H9 (cell line): Measurements from ENCODE around the gene UBN1. TPM values are rescaled to one million over a fixed set of nuclear protein-coding genes. Genes with fewer than 3 reads are reported as not detected.

Experiments used
- DNase-seq: peaks from one replicate; pipeline ENCODE4 v3.0.0-alpha.2; 2017
- H2AFZ ChIP-seq: one replicate; pipeline ENCODE4 v1.6.1; 2013; ENCODE audit warnings: mild to moderate bottlenecking, low read length, control low read depth, moderate library complexity
- H2AK5ac ChIP-seq: 2 replicates; pipeline ENCODE4 v1.6.1; 2013; ENCODE audit warnings: low read length, control low read depth, mixed read lengths; ENCODE audit not compliant: insufficient read length
- H2BK120ac ChIP-seq: one replicate; pipeline ENCODE4 v1.6.1; 2013; ENCODE audit warnings: low read depth, mild to moderate bottlenecking, low read length, control low read depth, inconsistent platforms; ENCODE audit not compliant: poor library complexity, severe bottlenecking
- H2BK12ac ChIP-seq: 2 replicates; pipeline ENCODE4 v1.6.1; 2013; ENCODE audit warnings: low read length, control low read depth, mixed read lengths, low read depth; ENCODE audit not compliant: insufficient read length
- H2BK15ac ChIP-seq: 2 replicates; pipeline ENCODE4 v1.6.1; 2013; ENCODE audit warnings: low read depth, low read length, control low read depth
- H2BK20ac ChIP-seq: one replicate; pipeline ENCODE4 v1.6.1; 2013; ENCODE audit warnings: low read depth, mild to moderate bottlenecking, low read length, control low read depth, inconsistent platforms; ENCODE audit not compliant: poor library complexity, severe bottlenecking
- H2BK5ac ChIP-seq: 2 replicates; pipeline ENCODE4 v1.6.1; 2013; ENCODE audit warnings: low read length, control low read depth, mixed read lengths; ENCODE audit not compliant: insufficient read length
- H3K14ac ChIP-seq: 2 replicates; pipeline ENCODE4 v1.6.1; 2013; ENCODE audit warnings: low read length, control low read depth; ENCODE audit not compliant: insufficient read depth
- H3K18ac ChIP-seq: 2 replicates; pipeline ENCODE4 v1.6.1; 2013; ENCODE audit warnings: low read depth, mild to moderate bottlenecking, mixed read lengths, low read length, control low read depth; ENCODE audit not compliant: insufficient read length
- H3K23ac ChIP-seq: 2 replicates; pipeline ENCODE4 v1.6.1; 2013; ENCODE audit warnings: low read length, control low read depth, mixed read lengths, low read depth; ENCODE audit not compliant: insufficient read length
- H3K23me2 ChIP-seq: 2 replicates; pipeline ENCODE4 v1.6.1; 2013; ENCODE audit warnings: low read depth, mild to moderate bottlenecking, mixed read lengths, low read length, control low read depth; ENCODE audit not compliant: insufficient read length, poor library complexity, severe bottlenecking
- H3K27ac ChIP-seq: 2 replicates; pipeline ENCODE4 v1.5.1; 2013; ENCODE audit warnings: low read length, control low read depth, mixed read lengths, low read depth; ENCODE audit not compliant: insufficient read length
- H3K27me3 ChIP-seq: 2 replicates; pipeline ENCODE4 v1.6.1; 2013; ENCODE audit warnings: low read length, control low read depth, inconsistent platforms; ENCODE audit not compliant: insufficient read depth
- H3K4ac ChIP-seq: 2 replicates; pipeline ENCODE4 v1.6.1; 2013; ENCODE audit warnings: low read depth, mild to moderate bottlenecking, control low read depth, inconsistent platforms, low read length, moderate library complexity
- H3K4me1 ChIP-seq: 2 replicates; pipeline ENCODE4 v1.6.1; 2013; ENCODE audit warnings: low read length, control low read depth, inconsistent platforms; ENCODE audit not compliant: insufficient read depth
- H3K4me2 ChIP-seq: 2 replicates; pipeline ENCODE4 v1.6.1; 2013; ENCODE audit warnings: low read length, control low read depth, mixed read lengths; ENCODE audit not compliant: insufficient read length, insufficient read depth
- H3K56ac ChIP-seq: 2 replicates; pipeline ENCODE4 v1.6.1; 2013; ENCODE audit warnings: low read depth, mild to moderate bottlenecking, mixed read lengths, low read length, control low read depth; ENCODE audit not compliant: insufficient read length
- H3K79me1 ChIP-seq: 2 replicates; pipeline ENCODE4 v1.6.1; 2013; ENCODE audit warnings: low read depth, mild to moderate bottlenecking, moderate library complexity, low read length, control low read depth, inconsistent platforms; ENCODE audit not compliant: insufficient read depth, poor library complexity, severe bottlenecking
- H3K79me2 ChIP-seq: 2 replicates; pipeline ENCODE4 v1.6.1; 2013; ENCODE audit warnings: low read length, control low read depth, inconsistent platforms; ENCODE audit not compliant: insufficient read depth
- H3K9ac ChIP-seq: 2 replicates; pipeline ENCODE4 v1.6.1; 2013; ENCODE audit warnings: low read length, control low read depth, mixed read lengths; ENCODE audit not compliant: insufficient read length; ENCODE audit errors: extremely low read depth
- H3K9me3 ChIP-seq: one replicate; pipeline ENCODE4 v1.6.1; 2013; ENCODE audit warnings: low read depth, low read length, inconsistent platforms; ENCODE audit not compliant: control insufficient read depth
- H3T11ph ChIP-seq: one replicate; pipeline ENCODE4 v1.6.1; 2013; ENCODE audit warnings: mild to moderate bottlenecking, low read length, control low read depth, inconsistent platforms
- H4K20me1 ChIP-seq: one replicate; pipeline ENCODE4 v1.6.1; 2013; ENCODE audit not compliant: control insufficient read depth, insufficient read length, insufficient read depth
- H4K5ac ChIP-seq: 2 replicates; pipeline ENCODE4 v1.6.1; 2013; ENCODE audit warnings: low read depth, mild to moderate bottlenecking, mixed read lengths, low read length, control low read depth; ENCODE audit not compliant: insufficient read length
- H4K8ac ChIP-seq: replicated peaks from 2 replicates; pipeline ENCODE4 v1.6.1; 2013; ENCODE audit warnings: low read length, control low read depth, mixed read lengths, low read depth; ENCODE audit not compliant: insufficient read length
- H4K91ac ChIP-seq: 2 replicates; pipeline ENCODE4 v1.6.1; 2013; ENCODE audit warnings: low read depth, mild to moderate bottlenecking, moderate library complexity, mixed read lengths, low read length, control low read depth; ENCODE audit not compliant: insufficient read length
- H3K27ac Mint-ChIP-seq, 3 experiments: 2 replicates in 2 of 3; 3 replicates in 1 of 3; pipeline ENCODE4 v1.8.0; 2020 to 2021; ENCODE audit warnings: mixed read lengths in 3 of 3, mild to moderate bottlenecking in 1 of 3, moderate library complexity in 1 of 3
- H3K27me3 Mint-ChIP-seq: 2 replicates; pipeline ENCODE4 v1.8.0; 2021; ENCODE audit warnings: low read depth, mild to moderate bottlenecking, moderate library complexity, mixed read lengths
- H3K36me3 Mint-ChIP-seq, 3 experiments: 2 replicates in 2 of 3; 3 replicates in 1 of 3; pipeline ENCODE4 v1.8.0; 2020 to 2021; ENCODE audit warnings: low read depth in 3 of 3, mixed read lengths in 3 of 3; ENCODE audit not compliant: insufficient read depth in 1 of 3
- H3K4me1 Mint-ChIP-seq, 2 experiments: 2 replicates each; pipeline ENCODE4 v1.8.0; 2020; ENCODE audit warnings: mixed read lengths in 2 of 2
- H3K4me3 Mint-ChIP-seq, 2 experiments: 2 replicates in 1 of 2; 3 replicates in 1 of 2; pipeline ENCODE4 v1.8.0; 2020 to 2021; ENCODE audit warnings: mild to moderate bottlenecking in 2 of 2, mixed read lengths in 2 of 2, moderate library complexity in 1 of 2
- H3K9me3 Mint-ChIP-seq, 2 experiments: 2 replicates in 1 of 2; 3 replicates in 1 of 2; pipeline ENCODE4 v1.8.0; 2020; ENCODE audit warnings: mild to moderate bottlenecking in 2 of 2, mixed read lengths in 2 of 2, moderate library complexity in 1 of 2
- CTCF ChIP-seq: fragments of 200-600 bp; sonication (generic); conservative IDR thresholded peaks from 3 replicates; pipeline ENCODE4 v1.8.0; 2021; ENCODE audit warnings: antibody characterized with exemption, mild to moderate bottlenecking
- WGBS: extraction: QIAGEN DNeasy Blood & Tissue Kit; methylation state at CpG from one replicate; pipeline ENCODE4 v1.1.7; 2013; ENCODE audit warnings: missing lambda C conversion rate, low lambda C conversion rate, mixed read lengths; ENCODE audit not compliant: insufficient read length; ENCODE audit errors: extremely low coverage; 5-methylcytosine and 5-hydroxymethylcytosine counted together
- total RNA-seq: library from RNA; stranded (reverse); gene quantifications from 2 replicates; pipeline ENCODE4 v1.2.1, GENCODE V29; 2021

UBN1 gene
- total RNA-seq, 1 experiment from 2014 or later: 55.2 TPM

- H3K4me2 ChIP-seq: no peak overlapping the region
- TF ChIP-seq CTCF: peak; percentile 32; the same call in 2 of the 3 replicates
- no peak overlapping the region for H2AFZ ChIP-seq
- no peak overlapping the region for H3K14ac ChIP-seq
- H2BK20ac ChIP-seq: no peak overlapping the region
- no peak overlapping the region for H2BK5ac ChIP-seq
- no peaks in the 10 kb centered on the region for H3K79me2 ChIP-seq
- no peak overlapping the region for H3K56ac ChIP-seq
- no peak overlapping the region for H2BK120ac ChIP-seq
- no peaks in the 10 kb centered on the region for H4K20me1 ChIP-seq
- no CpG with 5 or more reads among the region's 16 CpGs for whole genome bisulfite sequencing
- H3K18ac ChIP-seq: no peak overlapping the region
- H3K27ac ChIP-seq: no peak overlapping the region
- no peaks in the 10 kb centered on the region for H3K27me3 ChIP-seq
- no peaks in the 10 kb centered on the region for H3K79me1 ChIP-seq
- Mint-ChIP-seq H3K36me3 (peaks cover 33 to 86% (median 71%) of the 10 kb centered on the region in 3 experiments; a peak in 6 of 7 replicates), H3K4me3 (no peak overlapping the region), H3K4me1 (no peaks in the 10 kb centered on the region), H3K27ac (peak overlapping the region in 1 of 3 experiments; percentile 47; a peak in 1 of 7 replicates), H3K9me3 (no peaks in the 10 kb centered on the region), H3K27me3 (no peaks in the 10 kb centered on the region)
- H2BK12ac ChIP-seq: no peak overlapping the region
- H3K9ac ChIP-seq: no peak overlapping the region
- H2AK5ac ChIP-seq: no peak overlapping the region
- H4K8ac ChIP-seq: no peak overlapping the region
- H3K4me1 ChIP-seq: no peaks in the 10 kb centered on the region
- DNase-seq: no peak
- no peak overlapping the region for H3K23ac ChIP-seq
- no peak overlapping the region for H4K5ac ChIP-seq
- H3K4ac ChIP-seq: no peak overlapping the region
- no peaks in the 10 kb centered on the region for H3K9me3 ChIP-seq
- no peak overlapping the region for H3T11ph ChIP-seq
- no peak overlapping the region for H2BK15ac ChIP-seq
- H4K91ac ChIP-seq: no peak overlapping the region
- H3K23me2 ChIP-seq: no peaks in the 10 kb centered on the region
Measured at GRCh38 chr16:4814542-4815173, 32.6 kb upstream of the UBN1 start.
